K562 (cell line): ENCODE measurements around the gene MFSD6. TPM values are rescaled to one million over a fixed set of nuclear protein-coding genes. Genes with fewer than 3 reads are reported as not detected.
A peak's percentile ranks its signal among the peaks of the same experiment; 100 is the strongest.

Experiments used
- EWSR1 ChIP-seq: fragments of 450-650 bp; IDR thresholded peaks from 2 replicates; pipeline ENCODE4 v1.6.1; 2018; ENCODE audit warnings: borderline replicate concordance, mild to moderate bottlenecking, low read depth, moderate library complexity; ENCODE audit not compliant: partially characterized antibody
- KLF16 ChIP-seq: IDR thresholded peaks from 2 replicates; pipeline ENCODE4 v1.6.1; 2016; ENCODE audit warnings: antibody characterized with exemption
- NCOA4 ChIP-seq: fragments of 450-650 bp; IDR thresholded peaks from 2 replicates; pipeline ENCODE4 v1.6.1; 2018; ENCODE audit warnings: mild to moderate bottlenecking; ENCODE audit not compliant: partially characterized antibody
- NRF1 ChIP-seq, 2 experiments: fragments of 450-650 bp; IDR thresholded peaks in 1 of 2; conservative IDR thresholded peaks in 1 of 2; 2 replicates each; pipeline ENCODE4 v1.6.1; 2014; ENCODE audit warnings: mild to moderate bottlenecking in 2 of 2
- PURB ChIP-seq: sonication (generic); formaldehyde crosslinking; IDR thresholded peaks from 2 replicates; pipeline ENCODE4 v1.9.0; 2021; ENCODE audit warnings: low read depth, mild to moderate bottlenecking, missing genetic modification reagents
- RAD21 ChIP-seq, 2 experiments: fragments of 250-450 bp in 1 of 2; fragments of 450-650 bp in 1 of 2; sonication (Bioruptor Pico) in 1 of 2; formaldehyde crosslinking in 1 of 2; IDR thresholded peaks in 1 of 2; conservative IDR thresholded peaks in 1 of 2; 2 replicates each; pipeline versions ENCODE4 v1.4.0 to v1.8.0; 2020 to 2022; ENCODE audit warnings: mild to moderate bottlenecking in 2 of 2, moderate library complexity in 1 of 2
- STAG1 ChIP-seq: sonication (generic); formaldehyde crosslinking; IDR thresholded peaks from 2 replicates; pipeline ENCODE4 v1.5.0; 2020; ENCODE audit warnings: missing genetic modification reagents, borderline replicate concordance
- STAT5A ChIP-seq: IDR thresholded peaks from 2 replicates; pipeline ENCODE4 v1.6.1; 2012; ENCODE audit warnings: low read length, inconsistent platforms, borderline replicate concordance
- ZNF668 ChIP-seq: fragments of 250-450 bp; sonication (Bioruptor Pico); IDR thresholded peaks from 2 replicates; pipeline ENCODE4 v1.8.0; 2022; ENCODE audit warnings: mild to moderate bottlenecking, inconsistent platforms
- ZNF76 ChIP-seq: fragments of 250-450 bp; sonication (Bioruptor Pico); IDR thresholded peaks from 2 replicates; pipeline ENCODE4 v1.4.0; 2020; ENCODE audit warnings: mild to moderate bottlenecking, moderate library complexity, borderline replicate concordance
- ZSCAN29 ChIP-seq: fragments of 450-650 bp; IDR thresholded peaks from 2 replicates; pipeline ENCODE4 v1.6.1; 2017
- polyA plus RNA-seq, 8 experiments: library from polyadenylated mRNA; depleted of rRNA in 4 of 8; stranded (reverse) in 5 of 8; unstranded in 3 of 8; fragments of >200 nt; fragmentation: Nextera tagmentation in 2 of 8; fragmentation: Illumina TruSeq in 1 of 8; extraction: Ambion mirVana in 2 of 8; extraction: Trizol in 1 of 8; gene quantifications; 2 replicates each; pipeline versions ENCODE4 v1.2.1 to v1.2.3, GENCODE V29; 2011 to 2014; ENCODE audit warnings: inconsistent platforms in 1 of 8, missing spikeins in 1 of 8
- total RNA-seq, 7 experiments: library from RNA; depleted of rRNA in 6 of 7; stranded (reverse); fragments of >200 nt in 6 of 7; fragmentation: Illumina TruSeq in 2 of 7; extraction: Trizol in 2 of 7; gene quantifications; 2 replicates each; pipeline versions ENCODE4 v1.2.1 to v1.2.3, GENCODE V29; 2011 to 2021; ENCODE audit warnings: low replicate concordance in 1 of 7
- TF ChIP-seq, protein P1 (sequence below), 2 experiments: IDR thresholded peaks in 1 of 2; conservative IDR thresholded peaks in 1 of 2; 2 replicates each; pipeline ENCODE4 v1.6.1; 2016; ENCODE audit warnings: low read depth in 2 of 2, mild to moderate bottlenecking in 1 of 2, missing compliant biosample characterization in 1 of 2, missing genetic modification characterization in 1 of 2, moderate library complexity in 1 of 2
- TF ChIP-seq, protein P2 (sequence below), 3 experiments: fragments of 200-800 bp in 1 of 3; sonication (Bioruptor generic) in 1 of 3; sonication (generic) in 1 of 3; formaldehyde crosslinking in 1 of 3; IDR thresholded peaks; 2 replicates each; pipeline versions ENCODE4 v1.6.1 to v1.8.0; 2016 to 2022; ENCODE audit warnings: mild to moderate bottlenecking in 2 of 3, missing compliant biosample characterization in 2 of 3, missing genetic modification characterization in 2 of 3, missing genetic modification reagents in 1 of 3
- TF ChIP-seq, protein P3 (sequence below), 3 experiments: fragments of 200-800 bp in 1 of 3; fragments of 250-450 bp in 1 of 3; fragments of 450-650 bp in 1 of 3; sonication (Bioruptor Pico) in 1 of 3; sonication (Bioruptor generic) in 1 of 3; formaldehyde crosslinking in 1 of 3; IDR thresholded peaks; 2 replicates each; pipeline versions ENCODE4 v1.6.1 to v1.8.0; 2016 to 2022; ENCODE audit warnings: mild to moderate bottlenecking in 2 of 3, missing genetic modification characterization in 2 of 3, missing compliant biosample characterization in 1 of 3, moderate library complexity in 1 of 3
- TF ChIP-seq, protein P4 (sequence below): fragments of 250-450 bp; sonication (Bioruptor Pico); IDR thresholded peaks from 2 replicates; pipeline ENCODE4 v1.5.1; 2021; ENCODE audit warnings: mild to moderate bottlenecking

Gene MFSD6
- total and polyA plus RNA-seq, 9 of the 15 experiments (the other 6 are each of a cell fraction or from before 2014, with no cell fraction given) = 1.1 to 7.9 (median 4.4) TPM

DNA sequence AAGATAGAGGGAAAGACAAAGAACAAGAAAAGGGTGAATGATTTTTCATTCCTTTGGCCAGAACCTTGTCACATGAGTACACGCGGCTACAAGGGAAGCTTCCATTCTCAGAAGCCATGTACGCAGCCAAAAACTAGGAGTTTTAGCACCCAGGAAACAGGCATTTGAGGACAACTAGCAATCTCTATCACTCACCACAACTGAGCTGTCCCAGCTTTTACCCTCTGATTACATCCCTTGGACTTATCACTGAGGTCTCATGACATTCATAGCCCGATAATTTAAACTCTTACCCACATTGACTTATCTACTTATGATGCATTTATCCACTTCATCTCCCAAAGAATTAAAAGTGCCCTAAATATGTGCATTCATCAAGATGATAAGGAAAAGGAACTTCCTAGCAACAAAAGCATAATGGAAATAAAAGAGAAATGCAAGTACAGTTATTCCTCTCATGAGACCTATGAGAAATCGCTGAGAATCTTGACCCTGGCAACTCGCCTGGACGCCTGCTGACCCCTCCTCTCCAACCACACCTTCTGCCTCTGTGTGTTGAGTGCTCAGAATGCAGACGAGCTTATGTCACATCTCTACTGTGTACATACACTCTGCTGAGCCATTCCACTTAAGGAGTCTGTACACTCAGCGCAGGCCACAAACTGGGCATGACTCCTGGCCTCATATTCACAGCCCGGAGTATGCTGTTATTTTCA is 28.7 kb upstream of the MFSD6 start (continued):
- TF ChIP-seq, protein P1, sequence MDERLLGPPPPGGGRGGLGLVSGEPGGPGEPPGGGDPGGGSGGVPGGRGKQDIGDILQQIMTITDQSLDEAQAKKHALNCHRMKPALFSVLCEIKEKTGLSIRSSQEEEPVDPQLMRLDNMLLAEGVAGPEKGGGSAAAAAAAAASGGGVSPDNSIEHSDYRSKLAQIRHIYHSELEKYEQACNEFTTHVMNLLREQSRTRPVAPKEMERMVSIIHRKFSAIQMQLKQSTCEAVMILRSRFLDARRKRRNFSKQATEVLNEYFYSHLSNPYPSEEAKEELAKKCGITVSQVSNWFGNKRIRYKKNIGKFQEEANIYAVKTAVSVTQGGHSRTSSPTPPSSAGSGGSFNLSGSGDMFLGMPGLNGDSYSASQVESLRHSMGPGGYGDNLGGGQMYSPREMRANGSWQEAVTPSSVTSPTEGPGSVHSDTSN (CRISPR knock-in tag; IDR thresholded peaks at IDR 0.05; ENCODE audit: low read depth) = no peak
- TF ChIP-seq, protein P1 (tag; conservative IDR thresholded peaks at IDR 0.05; ENCODE audit: low read depth) = peak; percentile 63; the same call in 1 of the 2 replicates
- TF ChIP-seq, protein P2, sequence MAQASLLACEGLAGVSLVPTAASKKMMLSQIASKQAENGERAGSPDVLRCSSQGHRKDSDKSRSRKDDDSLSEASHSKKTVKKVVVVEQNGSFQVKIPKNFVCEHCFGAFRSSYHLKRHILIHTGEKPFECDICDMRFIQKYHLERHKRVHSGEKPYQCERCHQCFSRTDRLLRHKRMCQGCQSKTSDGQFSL (CRISPR knock-in tag; IDR thresholded peaks at IDR 0.05) = no peak
- TF ChIP-seq, protein P2 (tag; IDR thresholded peaks at IDR 0.05) = no peak
- TF ChIP-seq NRF1 (conservative IDR thresholded peaks at IDR 0.05 in 1 of 2, IDR thresholded peaks at IDR 0.05 in 1 of 2) = peak in 1 of 2 experiments; percentile 10; a peak in 1 of 4 replicates
- no peak for TF ChIP-seq ZNF76 (CRISPR knock-in tag)
- 0 out of 2 replicates have a peak, but pooled peaks have one; percentile 32 for TF ChIP-seq ZSCAN29
- TF ChIP-seq PURB = no peak
- TF ChIP-seq STAT5A = peak; percentile 25; the same call in 1 of the 2 replicates
- TF ChIP-seq KLF16 = peak; percentile 71
- no peak for TF ChIP-seq NCOA4
- TF ChIP-seq RAD21 (CRISPR knock-in tag; conservative IDR thresholded peaks at IDR 0.05 in 1 of 2, IDR thresholded peaks at IDR 0.05 in 1 of 2) = no peak
- TF ChIP-seq, protein P3, sequence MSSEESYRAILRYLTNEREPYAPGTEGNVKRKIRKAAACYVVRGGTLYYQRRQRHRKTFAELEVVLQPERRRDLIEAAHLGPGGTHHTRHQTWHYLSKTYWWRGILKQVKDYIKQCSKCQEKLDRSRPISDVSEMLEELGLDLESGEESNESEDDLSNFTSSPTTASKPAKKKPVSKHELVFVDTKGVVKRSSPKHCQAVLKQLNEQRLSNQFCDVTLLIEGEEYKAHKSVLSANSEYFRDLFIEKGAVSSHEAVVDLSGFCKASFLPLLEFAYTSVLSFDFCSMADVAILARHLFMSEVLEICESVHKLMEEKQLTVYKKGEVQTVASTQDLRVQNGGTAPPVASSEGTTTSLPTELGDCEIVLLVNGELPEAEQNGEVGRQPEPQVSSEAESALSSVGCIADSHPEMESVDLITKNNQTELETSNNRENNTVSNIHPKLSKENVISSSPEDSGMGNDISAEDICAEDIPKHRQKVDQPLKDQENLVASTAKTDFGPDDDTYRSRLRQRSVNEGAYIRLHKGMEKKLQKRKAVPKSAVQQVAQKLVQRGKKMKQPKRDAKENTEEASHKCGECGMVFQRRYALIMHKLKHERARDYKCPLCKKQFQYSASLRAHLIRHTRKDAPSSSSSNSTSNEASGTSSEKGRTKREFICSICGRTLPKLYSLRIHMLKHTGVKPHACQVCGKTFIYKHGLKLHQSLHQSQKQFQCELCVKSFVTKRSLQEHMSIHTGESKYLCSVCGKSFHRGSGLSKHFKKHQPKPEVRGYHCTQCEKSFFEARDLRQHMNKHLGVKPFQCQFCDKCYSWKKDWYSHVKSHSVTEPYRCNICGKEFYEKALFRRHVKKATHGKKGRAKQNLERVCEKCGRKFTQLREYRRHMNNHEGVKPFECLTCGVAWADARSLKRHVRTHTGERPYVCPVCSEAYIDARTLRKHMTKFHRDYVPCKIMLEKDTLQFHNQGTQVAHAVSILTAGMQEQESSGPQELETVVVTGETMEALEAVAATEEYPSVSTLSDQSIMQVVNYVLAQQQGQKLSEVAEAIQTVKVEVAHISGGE (CRISPR knock-in tag; IDR thresholded peaks at IDR 0.05) = no peak
- no peak for TF ChIP-seq STAG1
- TF ChIP-seq, protein P4, sequence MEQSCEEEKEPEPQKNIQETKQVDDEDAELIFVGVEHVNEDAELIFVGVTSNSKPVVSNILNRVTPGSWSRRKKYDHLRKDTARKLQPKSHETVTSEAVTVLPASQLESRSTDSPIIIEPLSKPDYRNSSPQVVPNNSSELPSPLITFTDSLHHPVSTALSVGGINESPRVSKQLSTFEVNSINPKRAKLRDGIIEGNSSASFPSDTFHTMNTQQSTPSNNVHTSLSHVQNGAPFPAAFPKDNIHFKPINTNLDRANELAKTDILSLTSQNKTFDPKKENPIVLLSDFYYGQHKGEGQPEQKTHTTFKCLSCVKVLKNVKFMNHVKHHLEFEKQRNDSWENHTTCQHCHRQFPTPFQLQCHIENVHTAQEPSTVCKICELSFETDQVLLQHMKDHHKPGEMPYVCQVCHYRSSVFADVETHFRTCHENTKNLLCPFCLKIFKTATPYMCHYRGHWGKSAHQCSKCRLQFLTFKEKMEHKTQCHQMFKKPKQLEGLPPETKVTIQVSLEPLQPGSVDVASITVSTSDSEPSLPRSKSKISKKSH (CRISPR knock-in tag) = no peak
- no peak for TF ChIP-seq EWSR1
- no peak for TF ChIP-seq ZNF668
